GM19467 (cell line): ENCODE data around the gene ERN1.
A peak's percentile ranks its signal among the peaks of the same experiment; 100 is the strongest.

Experiments used
- ATAC-seq: cut with Tn5 transposase; IDR thresholded peaks from one replicate; pipeline ENCODE4 v1.9.1; 2021; ENCODE audit warnings: mild to moderate bottlenecking, moderate library complexity; ENCODE audit not compliant: unreplicated experiment

ERN1 gene

GRCh38 chr17:64158406-64158805 is 28.5 kb upstream of the ERN1 start:
- no peak for ATAC-seq

- ATAC-seq = no peak
Measured at GRCh38 chr17:64157669-64158180, 27.8 kb upstream of the ERN1 start.

- no peak for ATAC-seq
Measured at GRCh38 chr17:64156670-64157069, 26.7 kb upstream of the ERN1 start.

- no peak for ATAC-seq
Measured at GRCh38 chr17:64155751-64156544, 26.0 kb upstream of the ERN1 start.

- ATAC-seq = no peak
Measured at GRCh38 chr17:64155129-64155528, 25.2 kb upstream of the ERN1 start.

- no peak for ATAC-seq
Measured at GRCh38 chr17:64154717-64155116, 24.8 kb upstream of the ERN1 start.

GRCh38 chr17:64154313-64154695 is 24.4 kb upstream of the ERN1 start:
- no peak for ATAC-seq

- ATAC-seq = no peak
Measured at GRCh38 chr17:64153565-64154312, 23.8 kb upstream of the ERN1 start.

- ATAC-seq = no peak
Measured at GRCh38 chr17:64152428-64153125, 22.6 kb upstream of the ERN1 start.

- no peak for ATAC-seq
Measured at GRCh38 chr17:64151016-64151368, 21.0 kb upstream of the ERN1 start.

GRCh38 chr17:64150237-64151015 is 20.5 kb upstream of the ERN1 start:
- ATAC-seq = no peak

GRCh38 chr17:64149196-64149595 is 19.3 kb upstream of the ERN1 start:
- no peak for ATAC-seq

- ATAC-seq = no peak
Measured at GRCh38 chr17:64148699-64149098, 18.8 kb upstream of the ERN1 start.

GRCh38 chr17:64148017-64148631 is 18.2 kb upstream of the ERN1 start:
- ATAC-seq = no peak

- no peak for ATAC-seq
Measured at GRCh38 chr17:64147110-64148016, 17.4 kb upstream of the ERN1 start.

GRCh38 chr17:64146418-64147109 is 16.6 kb upstream of the ERN1 start:
- peak; percentile 8 for ATAC-seq

GRCh38 chr17:64145751-64146417 is 15.9 kb upstream of the ERN1 start:
- ATAC-seq = peak; percentile 95

- ATAC-seq = no peak
Measured at GRCh38 chr17:64145375-64145750, 15.4 kb upstream of the ERN1 start.
